Measurements from ENCODE around the gene RASGRF1. TPM values are rescaled to one million over a fixed set of nuclear protein-coding genes. Genes with fewer than 3 reads are reported as not detected.

The RASGRF1 gene
- total RNA-seq, 4 donors from 2014 or later = 0.14 to 0.75 (median 0.64) TPM; not detected in 1

DNA sequence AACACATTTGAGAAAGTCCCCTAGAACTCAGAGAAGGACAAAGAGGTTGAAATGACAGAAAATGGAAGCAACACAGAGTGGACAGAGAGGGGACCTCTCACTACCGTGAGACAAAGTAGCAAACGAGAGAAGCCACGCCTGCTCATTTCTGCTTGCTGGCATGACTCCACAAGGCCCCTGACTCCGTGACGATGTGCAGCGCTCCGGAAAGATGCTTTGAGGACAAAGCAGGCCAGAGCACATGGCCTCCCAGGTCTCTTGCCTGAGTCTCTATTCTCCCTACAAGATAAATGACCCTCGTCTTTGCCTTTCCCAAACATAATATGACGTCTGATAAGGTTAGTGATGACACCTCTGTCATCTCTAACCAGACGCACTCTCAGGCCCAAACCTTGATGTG lies 81.9 kb downstream of the RASGRF1 start:
- TF ChIP-seq, protein P1, sequence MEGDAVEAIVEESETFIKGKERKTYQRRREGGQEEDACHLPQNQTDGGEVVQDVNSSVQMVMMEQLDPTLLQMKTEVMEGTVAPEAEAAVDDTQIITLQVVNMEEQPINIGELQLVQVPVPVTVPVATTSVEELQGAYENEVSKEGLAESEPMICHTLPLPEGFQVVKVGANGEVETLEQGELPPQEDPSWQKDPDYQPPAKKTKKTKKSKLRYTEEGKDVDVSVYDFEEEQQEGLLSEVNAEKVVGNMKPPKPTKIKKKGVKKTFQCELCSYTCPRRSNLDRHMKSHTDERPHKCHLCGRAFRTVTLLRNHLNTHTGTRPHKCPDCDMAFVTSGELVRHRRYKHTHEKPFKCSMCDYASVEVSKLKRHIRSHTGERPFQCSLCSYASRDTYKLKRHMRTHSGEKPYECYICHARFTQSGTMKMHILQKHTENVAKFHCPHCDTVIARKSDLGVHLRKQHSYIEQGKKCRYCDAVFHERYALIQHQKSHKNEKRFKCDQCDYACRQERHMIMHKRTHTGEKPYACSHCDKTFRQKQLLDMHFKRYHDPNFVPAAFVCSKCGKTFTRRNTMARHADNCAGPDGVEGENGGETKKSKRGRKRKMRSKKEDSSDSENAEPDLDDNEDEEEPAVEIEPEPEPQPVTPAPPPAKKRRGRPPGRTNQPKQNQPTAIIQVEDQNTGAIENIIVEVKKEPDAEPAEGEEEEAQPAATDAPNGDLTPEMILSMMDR (IDR thresholded peaks at IDR 0.05) = no peak
- no peak for TF ChIP-seq EP300 (IDR thresholded peaks at IDR 0.05; ENCODE audit: low read depth)
- no peak for TF ChIP-seq POLR2A (IDR thresholded peaks at IDR 0.05)
- no peak for TF ChIP-seq POLR2AphosphoS5 (IDR thresholded peaks at IDR 0.05)
- Histone ChIP-seq H3K27ac (no peak overlapping the region), H3K4me3 (no peak overlapping the region), H3K9me3 (no peaks in the 10 kb centered on the region), H3K27me3 (no peaks in the 10 kb centered on the region), H3K4me1 (peaks cover 0 to 7% (median 2%) of the 10 kb centered on the region in 4 donors), H3K36me3 (no peaks in the 10 kb centered on the region)
- intact Hi-C loops (cut with DNase I; ENCODE audit: low total_unique reads) = no loop called here
- in situ Hi-C loops (cut with MboI; ENCODE audit: low pct_ligation_motif_present in 1 of 4, low pct_unique_long_range_greater_than_20kb in 1 of 4, low sequenced_read_pairs in 3 of 4) = no loop called here
- no peak for DNase-seq
- 69 to 77% methylated on average over 3 to 10 of the region's 10 CpGs for WGBS, 2 donors (ENCODE audit: low coverage in 1 of 2)

DNA sequence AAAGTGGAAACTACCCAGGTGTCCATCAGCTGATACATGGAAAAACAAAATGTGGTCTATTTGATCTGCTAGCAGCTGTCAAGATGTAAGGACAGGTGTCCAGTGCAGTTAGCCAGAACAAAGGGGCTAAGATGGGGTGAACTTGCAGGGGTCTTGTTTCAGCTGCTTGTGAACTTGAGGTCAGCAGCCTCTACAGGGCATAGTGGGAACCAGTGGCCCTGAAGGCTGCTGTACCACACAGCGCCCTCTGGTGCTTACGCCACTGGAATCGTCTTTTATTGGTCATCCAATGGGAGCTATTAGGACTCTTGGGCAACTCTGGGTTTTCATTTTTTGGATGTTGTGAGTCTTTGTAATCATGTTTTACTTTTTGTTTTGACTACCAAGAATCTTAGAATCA lies 83.5 kb downstream of the RASGRF1 start:
- TF ChIP-seq, protein P1 (IDR thresholded peaks at IDR 0.05) = peak; percentile 18 to 65 (median 45)
- no peak for TF ChIP-seq POLR2A (IDR thresholded peaks at IDR 0.05)
- intact Hi-C loops (cut with DNase I; ENCODE audit: low total_unique reads) (no loop called here), in situ Hi-C loops (cut with MboI; ENCODE audit: low pct_ligation_motif_present in 1 of 4, low pct_unique_long_range_greater_than_20kb in 1 of 4, low sequenced_read_pairs in 3 of 4) (no loop called here)
- Histone ChIP-seq H3K27me3 (no peaks in the 10 kb centered on the region), H3K4me1 (peaks cover 0 to 7% (median 2%) of the 10 kb centered on the region in 4 donors), H3K9me3 (no peaks in the 10 kb centered on the region), H3K36me3 (no peaks in the 10 kb centered on the region), H3K27ac (no peak overlapping the region), H3K4me3 (no peak overlapping the region)
- peak; percentile 53 for DNase-seq
- 65% methylated on average over 3 of the region's 3 CpGs; no CpG with 5 or more reads in 1 of the 2 donors for WGBS, 2 donors (ENCODE audit: low coverage in 1 of 2)

DNA sequence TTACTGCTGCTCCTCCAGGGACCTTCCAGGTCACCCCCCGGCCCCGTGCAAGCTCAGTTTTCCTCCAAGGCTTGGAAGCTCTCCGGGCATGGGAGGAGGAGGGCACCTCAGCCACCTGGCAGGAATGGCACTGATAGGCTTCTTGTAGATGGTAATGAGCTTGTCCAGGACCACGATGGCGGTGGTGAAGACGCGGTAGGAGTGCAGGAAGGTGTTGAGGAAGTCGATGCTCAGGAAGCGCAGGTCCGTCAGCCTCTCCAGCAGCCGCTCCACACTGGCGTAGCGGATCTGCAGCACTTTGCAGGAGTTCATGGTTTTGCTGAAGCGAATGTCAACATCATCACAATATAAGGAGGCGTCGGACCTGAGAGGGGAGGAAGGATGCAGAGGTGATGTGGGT lies 84.5 kb downstream of the RASGRF1 start:
- TF ChIP-seq, protein P1 (IDR thresholded peaks at IDR 0.05) = no peak
- TF ChIP-seq POLR2A (IDR thresholded peaks at IDR 0.05) (no peak), POLR2AphosphoS5 (IDR thresholded peaks at IDR 0.05) (no peak), EP300 (IDR thresholded peaks at IDR 0.05; ENCODE audit: low read depth) (no peak)
- no peak for DNase-seq
- Histone ChIP-seq H3K27ac (no peak overlapping the region), H3K27me3 (no peaks in the 10 kb centered on the region), H3K4me3 (no peak overlapping the region), H3K36me3 (no peaks in the 10 kb centered on the region), H3K9me3 (no peaks in the 10 kb centered on the region), H3K4me1 (peaks cover 0 to 7% (median 2%) of the 10 kb centered on the region in 4 donors)
- intact Hi-C loops (cut with DNase I; ENCODE audit: low total_unique reads) = no loop called here
- in situ Hi-C loops (cut with MboI; ENCODE audit: low pct_ligation_motif_present in 1 of 4, low pct_unique_long_range_greater_than_20kb in 1 of 4, low sequenced_read_pairs in 3 of 4) = no loop called here
- 89% methylated on average over 16 of the region's 16 CpGs; no CpG with 5 or more reads in 1 of the 2 donors for WGBS, 2 donors (ENCODE audit: low coverage in 1 of 2)

DNA sequence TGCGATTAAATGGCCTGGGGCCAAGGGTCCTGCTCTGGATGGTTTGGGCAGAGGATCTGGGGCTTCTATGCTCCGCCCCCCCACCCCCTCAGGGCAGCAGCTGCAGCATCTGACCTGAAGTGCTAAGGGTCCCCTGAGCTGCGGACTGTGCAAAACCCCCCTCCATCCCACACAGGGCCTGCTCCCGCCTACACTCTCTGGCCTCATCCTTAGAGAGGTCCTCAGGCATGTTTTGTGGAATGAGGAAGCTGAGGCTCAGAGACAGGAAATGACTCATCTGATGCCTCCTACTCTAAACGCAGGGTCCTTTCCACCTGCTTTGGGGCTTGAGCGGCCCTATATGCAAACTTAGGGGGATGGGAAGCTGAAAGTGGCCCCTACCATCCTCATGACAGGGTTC lies 86.2 kb downstream of the RASGRF1 start:
- peak; percentile 18 for DNase-seq
- no peaks in the 10 kb centered on the region for H3K9me3 ChIP-seq
- no peak overlapping the region for H3K4me3 ChIP-seq
- WGBS, 2 donors (ENCODE audit: low coverage in 1 of 2) = 49% methylated on average over 6 of the region's 6 CpGs; no CpG with 5 or more reads in 1 of the 2 donors
- H3K36me3 ChIP-seq = no peaks in the 10 kb centered on the region
- peaks cover 0 to 7% (median 2%) of the 10 kb centered on the region in 4 donors for H3K4me1 ChIP-seq
- TF ChIP-seq POLR2A (IDR thresholded peaks at IDR 0.05) (no peak), EP300 (IDR thresholded peaks at IDR 0.05; ENCODE audit: low read depth) (no peak), POLR2AphosphoS5 (IDR thresholded peaks at IDR 0.05) (no peak)
- in situ Hi-C loops (cut with MboI; ENCODE audit: low pct_ligation_motif_present in 1 of 4, low pct_unique_long_range_greater_than_20kb in 1 of 4, low sequenced_read_pairs in 3 of 4) = no loop called here
- H3K27me3 ChIP-seq = no peaks in the 10 kb centered on the region
- no peak overlapping the region for H3K27ac ChIP-seq
- intact Hi-C loops (cut with DNase I; ENCODE audit: low total_unique reads) = no loop called here

DNA sequence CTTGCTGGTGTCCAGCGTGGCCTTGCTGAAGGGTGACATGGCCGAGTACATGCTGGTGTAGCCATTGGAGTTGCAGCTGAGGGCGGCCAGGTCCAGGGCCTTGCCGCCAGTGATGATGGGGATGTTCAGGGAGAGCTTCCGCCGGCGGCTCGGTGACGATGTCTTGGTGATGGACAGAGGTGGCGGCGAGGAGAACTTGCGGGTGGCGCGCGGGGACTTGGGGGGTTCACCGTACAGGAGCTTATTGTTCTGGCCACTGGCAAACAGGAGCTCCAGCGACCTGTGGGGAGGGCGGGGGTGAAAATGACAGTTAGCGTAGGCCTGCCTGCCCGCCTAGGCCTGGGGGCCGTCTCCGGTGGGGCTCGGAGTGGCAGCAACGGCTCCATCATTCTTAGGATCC lies 86.7 kb downstream of the RASGRF1 start:
- WGBS, 2 donors (ENCODE audit: low coverage in 1 of 2) = 79 to 93% methylated on average over 3 to 24 of the region's 24 CpGs
- TF ChIP-seq POLR2A (IDR thresholded peaks at IDR 0.05) (no peak), EP300 (IDR thresholded peaks at IDR 0.05; ENCODE audit: low read depth) (no peak), POLR2AphosphoS5 (IDR thresholded peaks at IDR 0.05) (no peak)
- TF ChIP-seq, protein P1 (IDR thresholded peaks at IDR 0.05) = no peak
- no peaks in the 10 kb centered on the region for H3K27me3 ChIP-seq
- in situ Hi-C loops (cut with MboI; ENCODE audit: low pct_ligation_motif_present in 1 of 4, low pct_unique_long_range_greater_than_20kb in 1 of 4, low sequenced_read_pairs in 3 of 4) (no loop called here), intact Hi-C loops (cut with DNase I; ENCODE audit: low total_unique reads) (no loop called here)
- H3K9me3 ChIP-seq = no peaks in the 10 kb centered on the region
- DNase-seq = no peak
- no peaks in the 10 kb centered on the region for H3K36me3 ChIP-seq
- peaks cover 0 to 7% (median 2%) of the 10 kb centered on the region in 4 donors for H3K4me1 ChIP-seq
- no peak overlapping the region for H3K4me3 ChIP-seq
- no peak overlapping the region for H3K27ac ChIP-seq
